Kidney (tissue), 14 donors: ENCODE data around the gene RBM44. TPM values are rescaled to one million over a fixed set of nuclear protein-coding genes. Genes with fewer than 3 reads are reported as not detected.

Experiments
- DNase-seq, 5 donors: peaks; one replicate each; pipeline ENCODE4 v3.0.0-alpha.2; 2013 to 2020
- FAIRE-seq: peaks from 2 replicates; lab custom pipeline; 2012; peaks lifted over from hg19 to GRCh38; lab: Jason Lieb, UNC
- H3K27ac ChIP-seq, 2 donors: one replicate each; pipeline ENCODE4 v1.7.0; 2013; ENCODE audit warnings: low read depth in 2 of 2, low read length in 2 of 2, inconsistent platforms in 1 of 2
- H3K27me3 ChIP-seq: one replicate; pipeline ENCODE4 v1.7.1; 2013; ENCODE audit warnings: low read length, inconsistent platforms; ENCODE audit not compliant: control insufficient read depth, insufficient read depth
- H3K36me3 ChIP-seq, 3 donors: one replicate each; pipeline versions ENCODE4 v1.7.0 to v1.7.1; 2013; ENCODE audit warnings: low read length in 3 of 3, control low read depth in 1 of 3, inconsistent platforms in 1 of 3; ENCODE audit not compliant: insufficient read depth in 3 of 3, control insufficient read depth in 2 of 3
- H3K4me1 ChIP-seq, 3 donors: one replicate each; pipeline versions ENCODE4 v1.7.0 to v1.7.1; 2013; ENCODE audit warnings: low read length in 3 of 3, inconsistent platforms in 1 of 3, low read depth in 1 of 3; ENCODE audit not compliant: control insufficient read depth in 2 of 3, insufficient read depth in 2 of 3
- H3K4me3 ChIP-seq, 3 donors: one replicate each; pipeline versions ENCODE4 v1.7.0 to v1.8.1; 2013; ENCODE audit warnings: low read length in 3 of 3, control low read depth in 1 of 3, inconsistent platforms in 1 of 3
- H3K9ac ChIP-seq, 3 donors: one replicate each; pipeline versions ENCODE4 v1.7.0 to v1.7.1; 2013; ENCODE audit warnings: low read length in 3 of 3, control low read depth in 1 of 3, inconsistent platforms in 1 of 3
- H3K9me3 ChIP-seq, 3 donors: one replicate each; pipeline versions ENCODE4 v1.7.0 to v1.7.1; 2013; ENCODE audit warnings: low read length in 3 of 3, control low read depth in 1 of 3, inconsistent platforms in 1 of 3; ENCODE audit not compliant: control insufficient read depth in 2 of 3, insufficient read depth in 1 of 3
- intact Hi-C: fragments of 100-400 bp; cut with DNase I; formaldehyde crosslinking; loops from one replicate; pipeline ENCODE4 v1.11.1; 2022
- polyA plus RNA-seq: library from polyadenylated mRNA; stranded (reverse); fragments of 350-450 nt; fragmentation: Illumina TruSeq; extraction: RNeasy Lipid Tissue Mini Kit (QIAGEN cat#74804); gene quantifications from one replicate; pipeline ENCODE4 v1.2.3, GENCODE V29; 2014; ENCODE audit warnings: low read depth, low replicate concordance; ENCODE audit not compliant: insufficient read depth
- total RNA-seq: library from RNA; stranded (reverse); fragmentation: NEBNext Ultra II Directional; extraction: Animal tissue kit (Norgen Biotek cat#: 25700); gene quantifications from one replicate; pipeline ENCODE4 v1.2.1, GENCODE V29; 2021
- TF ChIP-seq, protein P1 (sequence below): IDR thresholded peaks from 3 replicates; pipeline ENCODE4 v1.5.1; 2012; ENCODE audit warnings: mild to moderate bottlenecking, moderate library complexity, borderline replicate concordance; ENCODE audit not compliant: insufficient read depth; ENCODE audit errors: extremely low read depth
- donor health status: control.
- donor health status: control.
- donor health status: control.
- donor health status: control.
- donor health status: control.
- donor health status: DM: yes; HTN: yes; CAD: no.
- donor health status: Normal renal cell carcinoma (clear cell type).

The RBM44 gene
- total and polyA plus RNA-seq, 2 donors from 2014 or later: 0.72 TPM; not detected in 1

DNA sequence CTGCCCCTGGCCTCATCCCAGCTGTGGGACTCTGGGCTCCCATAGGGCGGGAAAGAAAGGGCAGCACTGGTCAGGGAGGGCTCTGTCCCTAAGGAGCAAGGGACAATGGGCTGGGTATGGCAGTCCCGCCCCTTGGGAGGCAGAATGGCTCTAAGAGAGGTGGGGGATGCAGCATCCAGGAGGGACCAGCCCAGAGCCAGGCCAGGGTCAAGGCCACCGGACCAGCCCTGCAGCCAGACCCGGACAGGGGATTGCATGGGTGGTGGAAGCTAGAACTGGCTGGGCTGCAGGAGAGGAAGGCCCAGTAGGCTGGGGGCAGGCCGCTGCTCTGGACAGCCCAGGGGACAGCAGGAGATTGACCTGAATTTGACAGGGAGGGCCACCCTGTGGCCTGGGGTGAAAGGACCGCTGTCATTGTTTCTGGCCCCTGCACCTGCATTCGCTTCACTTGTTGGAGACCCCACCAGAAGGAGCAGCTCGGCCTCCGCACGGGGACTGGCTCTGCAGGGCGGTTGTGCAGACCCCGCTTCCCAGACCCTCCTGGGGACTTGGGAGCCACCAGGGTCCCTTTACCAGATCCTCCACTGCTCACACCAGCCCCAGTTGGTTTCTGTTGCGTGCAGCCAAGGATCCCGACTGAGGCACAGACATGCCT is 75.4 kb downstream of the RBM44 start:
- Histone ChIP-seq H3K9me3 (no peaks in the 10 kb centered on the region), H3K4me1 (no peaks in the 10 kb centered on the region), H3K27ac (no peak overlapping the region), H3K9ac (no peak overlapping the region), H3K4me3 (no peak overlapping the region), H3K36me3 (no peaks in the 10 kb centered on the region), H3K27me3 (no peaks in the 10 kb centered on the region)
- DNase-seq (peak in 2 of 5 donors; percentile 4 to 76), FAIRE-seq (no peak)
- intact Hi-C loops: no loop called here
- TF ChIP-seq, protein P1, sequence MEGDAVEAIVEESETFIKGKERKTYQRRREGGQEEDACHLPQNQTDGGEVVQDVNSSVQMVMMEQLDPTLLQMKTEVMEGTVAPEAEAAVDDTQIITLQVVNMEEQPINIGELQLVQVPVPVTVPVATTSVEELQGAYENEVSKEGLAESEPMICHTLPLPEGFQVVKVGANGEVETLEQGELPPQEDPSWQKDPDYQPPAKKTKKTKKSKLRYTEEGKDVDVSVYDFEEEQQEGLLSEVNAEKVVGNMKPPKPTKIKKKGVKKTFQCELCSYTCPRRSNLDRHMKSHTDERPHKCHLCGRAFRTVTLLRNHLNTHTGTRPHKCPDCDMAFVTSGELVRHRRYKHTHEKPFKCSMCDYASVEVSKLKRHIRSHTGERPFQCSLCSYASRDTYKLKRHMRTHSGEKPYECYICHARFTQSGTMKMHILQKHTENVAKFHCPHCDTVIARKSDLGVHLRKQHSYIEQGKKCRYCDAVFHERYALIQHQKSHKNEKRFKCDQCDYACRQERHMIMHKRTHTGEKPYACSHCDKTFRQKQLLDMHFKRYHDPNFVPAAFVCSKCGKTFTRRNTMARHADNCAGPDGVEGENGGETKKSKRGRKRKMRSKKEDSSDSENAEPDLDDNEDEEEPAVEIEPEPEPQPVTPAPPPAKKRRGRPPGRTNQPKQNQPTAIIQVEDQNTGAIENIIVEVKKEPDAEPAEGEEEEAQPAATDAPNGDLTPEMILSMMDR: no peak

DNA sequence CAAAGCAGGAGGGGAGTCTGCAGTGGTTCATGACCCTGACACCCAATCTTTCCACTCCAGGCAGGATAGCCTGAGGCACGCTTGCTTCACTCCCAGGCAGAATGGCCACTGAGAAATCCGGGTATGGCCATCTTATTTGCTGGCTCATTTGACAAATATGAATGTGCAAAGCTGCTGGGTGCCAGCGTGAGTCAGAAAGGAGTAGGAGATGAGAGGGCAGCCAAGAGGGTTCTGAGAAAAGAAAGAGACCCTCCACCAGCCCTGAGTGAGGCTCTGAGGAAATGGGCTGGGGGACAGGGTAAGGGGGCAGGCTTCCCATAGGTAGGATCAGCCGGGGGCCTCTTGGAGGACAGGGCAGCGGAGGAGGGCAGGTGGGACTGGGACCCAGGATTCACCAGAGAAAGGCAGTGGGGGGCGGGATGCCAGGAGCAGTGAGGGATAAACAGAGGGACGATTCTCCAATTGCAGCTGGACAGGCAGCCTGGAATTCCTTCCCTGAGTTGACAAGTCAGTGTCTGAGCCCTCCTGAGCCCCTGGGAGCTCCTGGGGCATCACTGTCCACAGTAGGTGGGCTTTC is 76.1 kb downstream of the RBM44 start:
- no peak for FAIRE-seq
- intact Hi-C loops: no loop called here
- Histone ChIP-seq H3K36me3 (no peaks in the 10 kb centered on the region), H3K9me3 (no peaks in the 10 kb centered on the region), H3K27me3 (no peaks in the 10 kb centered on the region), H3K9ac (no peak overlapping the region), H3K27ac (no peak overlapping the region), H3K4me1 (no peaks in the 10 kb centered on the region), H3K4me3 (no peak overlapping the region)
- DNase-seq: peak in 2 of 5 donors; percentile 7 to 63
- TF ChIP-seq, protein P1: no peak

DNA sequence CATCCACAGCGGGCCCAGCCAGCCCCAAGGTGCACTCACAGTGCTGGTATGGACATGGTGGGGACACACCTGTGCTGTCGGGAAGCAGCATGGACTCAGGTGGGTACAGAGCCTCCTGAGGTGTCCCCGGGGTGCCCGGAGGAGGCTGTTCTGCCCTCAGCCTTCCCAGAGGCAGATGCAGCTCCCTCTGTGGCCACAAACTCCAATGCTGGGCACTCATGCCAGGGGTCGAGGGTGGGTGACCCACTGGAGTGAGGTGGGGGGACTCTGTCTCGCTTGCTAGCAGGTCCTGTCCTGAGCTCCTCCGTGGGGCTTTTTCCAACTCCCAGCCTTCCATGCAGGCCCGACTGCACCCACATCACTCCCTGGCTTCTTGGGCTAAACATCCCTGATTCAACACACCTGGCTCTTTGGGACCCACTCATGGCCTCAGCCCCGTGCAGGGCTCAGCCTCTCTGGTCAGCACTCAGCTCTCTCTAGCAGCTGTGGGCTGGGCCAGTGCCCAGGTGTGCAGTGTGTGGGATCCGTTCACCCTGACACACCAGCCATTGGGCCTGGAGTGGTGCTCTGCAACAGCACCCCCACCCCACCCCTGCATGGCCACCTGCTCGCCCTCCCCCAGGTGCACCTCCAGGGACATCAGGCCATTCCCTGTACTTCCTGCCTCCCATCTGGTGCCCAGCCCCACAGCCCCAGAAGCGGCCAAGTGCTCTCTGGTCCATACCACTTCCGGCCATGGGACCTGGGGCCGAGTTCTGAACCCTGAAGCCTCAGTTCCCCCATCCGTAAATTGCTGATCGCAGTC is 76.9 kb downstream of the RBM44 start:
- Histone ChIP-seq H3K36me3 (no peaks in the 10 kb centered on the region), H3K9ac (no peak overlapping the region), H3K4me1 (no peaks in the 10 kb centered on the region), H3K4me3 (no peak overlapping the region), H3K27ac (no peak overlapping the region), H3K27me3 (no peaks in the 10 kb centered on the region), H3K9me3 (no peaks in the 10 kb centered on the region)
- intact Hi-C loops: no loop called here
- FAIRE-seq (no peak), DNase-seq (peak in 2 of 5 donors; percentile 7 to 68)
- TF ChIP-seq, protein P1: no peak
